GM18519 (cell line): ENCODE measurements around the gene RABGAP1L.
"Not testable (repeated sequence)": the region's sequence is repeated elsewhere in the genome, so short reads cannot be mapped to it uniquely, and the experiment has no call there.

Experiments used
- ATAC-seq: cut with Tn5 transposase; IDR thresholded peaks from one replicate; pipeline ENCODE4 v1.9.1; 2021; ENCODE audit warnings: mild to moderate bottlenecking, moderate library complexity; ENCODE audit not compliant: unreplicated experiment, low FRiP score

Gene RABGAP1L

GRCh38 chr1:174998569-174999215, 839.4 kb downstream of the RABGAP1L start:
- ATAC-seq = peak; percentile 1

DNA sequence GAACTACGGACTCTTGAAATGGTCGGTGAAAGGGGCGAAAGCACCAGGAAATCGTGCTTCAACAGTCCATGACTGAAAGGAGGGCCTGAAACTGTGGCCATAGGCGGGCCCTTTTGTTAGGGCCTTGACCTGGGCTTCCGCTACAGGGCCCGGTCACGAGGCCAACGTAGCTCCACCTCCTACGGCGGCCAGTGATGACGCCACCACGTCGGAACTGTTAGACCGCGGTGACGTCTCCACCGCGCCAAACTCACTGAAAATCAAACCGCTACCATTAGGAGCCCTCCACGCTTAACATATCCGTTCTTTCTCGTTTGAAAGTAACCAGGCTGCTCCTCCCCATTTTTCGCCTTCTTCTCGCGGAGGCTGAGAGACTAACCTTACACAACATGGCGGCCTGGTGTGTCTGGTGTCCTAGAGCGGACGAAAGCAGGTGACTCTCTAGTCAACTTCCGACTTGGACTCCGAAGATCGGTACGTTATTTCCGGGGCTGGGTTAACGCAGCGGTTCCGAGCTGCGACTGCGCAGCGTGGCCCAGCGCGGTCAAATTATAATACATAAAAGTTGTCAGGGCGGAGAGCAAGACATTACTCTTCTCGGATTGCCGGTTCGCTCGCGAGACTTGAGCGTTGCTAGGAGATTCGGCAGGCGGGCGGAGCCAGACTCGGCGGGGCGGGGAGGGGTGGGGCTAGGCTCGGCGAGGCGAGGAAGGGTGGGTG, 840.1 kb downstream of the RABGAP1L start:
- ATAC-seq = peak; percentile 68

DNA sequence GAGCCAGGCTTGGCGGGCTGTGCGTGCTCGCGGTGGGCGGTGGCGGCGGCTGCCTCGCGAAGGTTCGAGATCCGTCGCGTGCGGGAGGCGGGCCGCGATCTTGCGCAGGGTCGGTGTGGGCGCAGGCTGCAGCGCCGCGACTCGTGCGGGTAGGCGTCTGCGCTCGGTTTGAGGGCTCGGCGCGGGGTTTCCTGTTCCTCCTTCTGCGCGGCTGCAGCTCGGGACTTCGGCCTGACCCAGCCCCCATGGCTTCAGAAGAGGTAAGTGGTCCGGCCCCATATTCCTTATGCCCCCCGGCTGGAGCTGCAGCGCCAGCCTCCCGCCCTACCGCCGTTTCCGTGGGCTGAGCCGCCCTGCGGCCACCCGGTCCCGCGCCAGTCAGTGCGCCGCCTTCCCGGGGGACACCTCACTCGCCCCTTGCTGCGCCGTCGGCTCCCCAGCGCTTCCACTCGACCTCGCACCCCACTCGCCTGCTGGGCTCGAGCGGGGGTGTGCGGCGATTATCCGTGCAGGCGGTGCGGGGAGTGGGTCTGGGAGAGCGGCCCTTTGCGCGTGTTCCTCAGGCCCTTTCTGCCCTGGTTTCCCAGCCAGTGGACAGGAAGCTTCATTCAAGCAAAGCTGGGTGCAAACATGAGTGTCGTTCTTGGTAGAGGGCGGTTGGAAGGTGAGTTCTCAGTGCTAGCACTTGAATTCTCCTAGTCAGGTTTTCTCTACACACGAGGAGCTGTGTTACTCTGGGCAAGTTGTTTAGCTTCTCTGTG, 840.8 kb downstream of the RABGAP1L start, which contains the start of gene CACYBP:
TSS of gene CACYBP (plus strand) at position 12 of the 761 bp plus-strand sequence. CDS start at position 246, 234 bp downstream.
- peak; percentile 0 for ATAC-seq

- no peak for ATAC-seq
Measured at GRCh38 chr1:175000697-175001187, 841.4 kb downstream of the RABGAP1L start.

- ATAC-seq = no peak
Measured at GRCh38 chr1:175002910-175003517, 843.7 kb downstream of the RABGAP1L start.

- ATAC-seq = no peak
Measured at GRCh38 chr1:175003521-175003920, 844.2 kb downstream of the RABGAP1L start.

- ATAC-seq = no peak
Measured at GRCh38 chr1:175005085-175005783, 845.9 kb downstream of the RABGAP1L start.

GRCh38 chr1:175009532-175009931, 850.2 kb downstream of the RABGAP1L start:
- ATAC-seq = no peak

GRCh38 chr1:175013445-175013844, 854.1 kb downstream of the RABGAP1L start:
- no peak for ATAC-seq

GRCh38 chr1:175015243-175015642, 855.9 kb downstream of the RABGAP1L start:
- ATAC-seq = no peak

DNA sequence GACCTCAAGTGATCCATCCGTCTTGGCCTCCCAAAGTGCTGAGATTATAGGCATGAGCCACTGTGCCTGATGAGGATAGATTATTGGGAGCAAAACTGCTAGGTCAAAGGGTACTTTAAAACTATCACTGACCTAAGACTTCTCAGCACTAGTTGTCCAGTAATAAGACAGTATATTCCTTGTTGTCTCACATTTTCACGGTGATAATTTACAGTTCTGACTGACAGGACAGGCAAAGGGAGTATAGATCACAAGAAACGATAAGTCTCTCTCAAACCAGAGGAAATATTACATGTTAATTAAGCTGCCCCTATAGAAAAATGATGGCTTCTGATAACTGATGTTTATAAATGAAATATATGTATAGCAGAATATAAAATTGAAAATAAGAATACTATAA, 860.2 kb downstream of the RABGAP1L start:
- ATAC-seq = no peak

DNA sequence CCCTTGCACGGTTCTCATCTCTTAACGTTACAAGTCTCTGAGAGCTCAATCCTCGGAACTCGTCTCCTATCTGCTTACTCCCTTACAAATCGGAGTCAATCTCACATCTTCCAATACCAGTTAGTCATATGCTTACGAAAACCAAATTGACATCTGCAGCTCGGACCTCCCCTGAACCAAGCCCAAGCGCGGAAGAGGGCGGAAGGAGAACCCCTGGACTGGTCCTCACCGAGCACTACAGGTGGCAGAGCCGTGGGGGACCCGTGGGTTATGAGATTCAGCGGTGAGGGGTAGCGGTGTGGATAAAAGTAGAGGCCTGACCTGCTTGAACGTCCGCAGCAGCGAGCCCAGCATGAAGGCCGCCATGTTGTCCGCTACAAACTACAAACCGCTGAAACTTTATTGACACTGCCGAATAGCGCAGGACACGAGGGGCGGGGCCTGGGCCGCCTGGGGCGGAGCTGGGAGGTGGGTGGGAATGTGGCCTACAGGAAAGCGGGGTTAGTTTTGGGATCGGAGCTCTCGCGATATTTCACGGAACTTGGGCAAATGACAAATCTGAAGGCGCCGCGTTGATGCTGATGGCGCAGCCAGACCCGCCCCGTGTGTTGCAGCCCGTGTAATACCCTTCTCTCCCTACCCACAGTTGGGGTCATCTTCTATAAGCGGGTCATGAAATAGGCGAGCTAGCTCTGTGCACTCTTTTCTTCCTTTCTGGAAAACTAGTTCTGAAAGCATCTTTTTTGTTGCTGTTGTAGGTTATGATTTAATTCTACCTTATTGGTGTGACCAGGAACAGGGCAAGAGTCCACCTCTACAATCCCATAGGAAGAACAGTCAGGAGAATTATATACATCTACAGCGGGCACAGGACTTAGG, 864.0 kb downstream of the RABGAP1L start, which contains the start of gene MRPS14:
TSS of gene MRPS14 (minus strand) at position 383 of the 879 bp plus-strand sequence. CDS start at position 366, 17 bp downstream.
- peak; percentile 76 for ATAC-seq

DNA sequence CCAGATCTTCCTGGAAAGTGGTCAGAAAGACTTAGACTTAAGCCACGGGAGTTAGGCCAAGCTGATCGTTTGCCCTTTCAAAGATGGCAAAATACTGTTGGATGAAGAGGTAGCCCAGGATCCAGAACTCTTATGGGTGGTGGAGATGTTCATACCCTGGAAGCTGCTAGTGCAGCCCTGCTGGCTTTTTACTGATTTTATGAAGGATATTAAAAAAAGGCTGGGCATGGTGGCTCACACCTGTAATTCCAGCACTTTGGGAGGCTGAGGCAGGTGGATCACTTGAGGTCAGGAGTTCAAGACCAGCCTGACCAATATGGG, 864.6 kb downstream of the RABGAP1L start:
- not testable (repeated sequence) for ATAC-seq

GRCh38 chr1:175024773-175025172, 865.5 kb downstream of the RABGAP1L start:
- no peak for ATAC-seq

DNA sequence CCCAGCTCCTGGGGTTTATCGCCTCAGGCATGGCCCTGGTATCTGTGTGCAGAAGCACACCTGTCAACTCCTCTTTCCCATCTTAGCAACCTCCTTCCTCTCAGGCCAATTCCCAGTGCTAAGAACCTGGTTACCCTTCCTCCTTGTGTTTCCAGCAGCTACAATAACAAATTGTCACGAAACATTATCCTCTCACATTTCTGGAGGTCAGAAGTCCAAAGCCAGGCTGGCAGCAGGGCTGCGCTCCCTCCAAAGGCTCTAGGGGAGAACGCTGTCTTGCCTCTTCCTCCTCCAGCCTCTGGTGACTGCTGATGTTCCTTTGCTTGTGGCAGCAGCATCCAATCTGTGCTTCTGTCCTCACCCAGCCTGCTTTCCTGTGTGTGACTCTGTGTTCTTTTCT, 874.6 kb downstream of the RABGAP1L start:
- no peak for ATAC-seq

DNA sequence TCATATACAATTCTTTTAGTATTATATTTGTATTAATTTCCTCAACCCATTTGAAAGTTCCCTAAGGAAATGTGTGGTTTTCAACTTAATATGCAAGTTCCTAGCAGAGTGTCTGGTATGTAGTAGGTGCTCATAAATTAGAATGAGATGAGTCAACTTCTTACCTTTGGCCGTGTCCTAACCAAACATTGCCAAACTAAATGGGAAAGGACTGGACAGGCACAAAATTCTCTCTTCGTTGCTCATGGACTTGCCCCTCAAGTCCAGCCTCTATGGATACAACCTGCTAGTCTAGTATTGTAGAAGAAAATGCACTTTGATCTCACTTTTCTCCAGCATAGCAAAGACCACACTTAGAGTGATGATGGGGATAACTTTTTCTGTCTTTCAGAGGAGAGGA, 875.5 kb downstream of the RABGAP1L start:
- no peak for ATAC-seq

DNA sequence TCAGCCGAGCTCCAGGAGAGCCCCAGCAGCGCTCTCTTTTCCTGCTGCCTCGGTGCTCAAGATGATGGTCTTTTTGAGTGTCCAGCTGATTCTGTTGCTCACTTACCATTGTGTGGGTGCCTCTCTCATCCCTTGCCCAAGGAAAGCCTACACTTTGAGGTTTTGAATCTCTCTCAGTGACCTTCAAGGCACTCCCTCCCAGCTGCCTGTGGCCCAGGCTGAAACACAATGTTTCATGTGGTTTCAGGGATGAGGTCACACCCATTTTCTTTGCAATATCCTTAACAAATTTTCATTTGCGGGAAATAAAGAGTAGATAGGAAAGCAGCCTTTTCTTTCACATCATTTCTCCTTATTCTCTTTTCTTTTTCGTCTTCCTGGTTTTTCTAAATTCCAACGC, 876.5 kb downstream of the RABGAP1L start:
- no peak for ATAC-seq

- no peak for ATAC-seq
Measured at GRCh38 chr1:175036476-175036875, 877.2 kb downstream of the RABGAP1L start.

DNA sequence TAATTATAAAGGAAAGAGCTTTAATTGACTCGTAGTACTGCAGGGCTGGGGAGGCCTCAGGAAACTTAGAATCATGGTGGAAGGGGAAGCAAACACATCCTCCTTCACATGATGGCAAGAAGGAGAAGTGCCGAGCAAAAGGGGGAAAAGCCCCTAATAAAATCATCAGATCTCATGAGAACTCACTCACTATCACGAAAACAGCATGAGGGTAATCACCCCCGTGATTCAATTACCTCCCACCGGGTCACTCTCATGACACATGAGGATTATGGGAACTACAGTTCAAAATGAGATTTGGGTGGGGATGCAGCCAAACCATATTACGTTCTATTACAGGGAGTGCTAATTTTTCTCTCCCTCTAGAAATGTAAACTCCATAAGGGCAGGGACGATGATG, 878.1 kb downstream of the RABGAP1L start:
- ATAC-seq = no peak
